ENCODE results near the gene CATSPER3.

GRCh38 chr5:135007749-135008363 lies 40.1 kb downstream of the CATSPER3 start:
- TF ChIP-seq SP1 (IDR thresholded peaks at IDR 0.05) (no peak), L3MBTL2 (conservative IDR thresholded peaks at IDR 0.05) (no peak), ELF4 (IDR thresholded peaks at IDR 0.05) (no peak), FOXM1 (IDR thresholded peaks at IDR 0.05; ENCODE audit: borderline replicate concordance) (no peak), TARDBP (IDR thresholded peaks at IDR 0.05) (no peak), FOXA1 (IDR thresholded peaks at IDR 0.05) (no peak), BHLHE40 (IDR thresholded peaks at IDR 0.05; ENCODE audit: borderline replicate concordance) (no peak), FOXK2 (IDR thresholded peaks at IDR 0.05) (no peak), SUZ12 (IDR thresholded peaks at IDR 0.05) (no peak)

All from HEK293T (cell line).